ENCODE measurements around the gene TRIL.

TRIL gene

GRCh38 chr7:28905464-28905863, 52.7 kb downstream of the TRIL start:
- H3K9me3 ChIP-seq (ENCODE audit: control insufficient read depth, insufficient read depth, low read depth, low read length), result no peaks in the 10 kb centered on the region
- CTCF ChIA-PET, result interaction anchor here (0.6 to 4.8 kb wide), 4 partner anchors 16 to 196 kb away, joined by 3 to 29 read pairs (median 4); no protein-coding TSS in a partner anchor
- TF ChIP-seq ZNF146 (tag by site-specific recombination; IDR thresholded peaks at IDR 0.05) (no peak), ZNF654 (tag by site-specific recombination; IDR thresholded peaks at IDR 0.05; ENCODE audit: low read depth) (no peak), ZNF18 (tag by site-specific recombination; IDR thresholded peaks at IDR 0.05) (no peak)
- H3K36me3 ChIP-seq (ENCODE audit: control insufficient read depth in 2 of 2, insufficient read depth in 1 of 2, low read length in 2 of 2), result no peaks in the 10 kb centered on the region
- POLR2A ChIA-PET, result no interaction called here
- peaks cover 7% of the 10 kb centered on the region; the same call in 1 of the 2 replicates for H3K4me1 ChIP-seq (ENCODE audit: control insufficient read depth, insufficient read depth, low read length)
- no peak overlapping the region for H3K4me3 ChIP-seq (ENCODE audit: low read depth, low read length)
- 0 out of 2 replicates have a peak overlapping the region, but pooled peaks have one; percentile 21 for H3K27ac ChIP-seq (ENCODE audit: extremely low read depth, low read depth, low read length)

GRCh38 chr7:28904578-28905048, 53.5 kb downstream of the TRIL start:
- Histone ChIP-seq H3K4me1 (ENCODE audit: control insufficient read depth, insufficient read depth, low read length) (peaks cover 7% of the 10 kb centered on the region; the same call in 1 of the 2 replicates), H3K4me3 (ENCODE audit: low read depth, low read length) (no peak overlapping the region), H3K9me3 (ENCODE audit: control insufficient read depth, insufficient read depth, low read depth, low read length) (no peaks in the 10 kb centered on the region), H3K27ac (ENCODE audit: extremely low read depth, low read depth, low read length) (peak overlapping the region; percentile 39; the same call in 1 of the 2 replicates), H3K36me3 (ENCODE audit: control insufficient read depth in 2 of 2, insufficient read depth in 1 of 2, low read length in 2 of 2) (no peaks in the 10 kb centered on the region)
- ChIA-PET CTCF (interaction anchor here (0.7 to 4.8 kb wide), 3 partner anchors 17 to 23 kb away, joined by 4 to 29 read pairs (median 4); no protein-coding TSS in a partner anchor), POLR2A (no interaction called here)
- TF ChIP-seq MZF1 (tag by site-specific recombination; IDR thresholded peaks at IDR 0.05; ENCODE audit: borderline replicate concordance) (peak; percentile 48; the same call in 1 of the 2 replicates), ZNF112 (tag by site-specific recombination; IDR thresholded peaks at IDR 0.05) (no peak), ZNF24 (tag by site-specific recombination; IDR thresholded peaks at IDR 0.05) (no peak), ZNF624 (tag by site-specific recombination; IDR thresholded peaks at IDR 0.05) (no peak), ZBTB1 (tag by site-specific recombination; IDR thresholded peaks at IDR 0.05) (no peak), ZNF658 (tag by site-specific recombination; IDR thresholded peaks at IDR 0.05) (no peak), ZIC2 (tag by site-specific recombination; IDR thresholded peaks at IDR 0.05) (peak; percentile 66), ZNF701 (tag by site-specific recombination; IDR thresholded peaks at IDR 0.05) (no peak), ZSCAN16 (tag by site-specific recombination; IDR thresholded peaks at IDR 0.05) (no peak), ZNF335 (tag by site-specific recombination; conservative IDR thresholded peaks at IDR 0.05) (peak; percentile 37), ZSCAN18 (tag by site-specific recombination; IDR thresholded peaks at IDR 0.05) (no peak), ZNF558 (tag by site-specific recombination; IDR thresholded peaks at IDR 0.05) (no peak), GFI1B (tag by site-specific recombination; IDR thresholded peaks at IDR 0.05) (no peak), HOXD13 (CRISPR knock-in tag; IDR thresholded peaks at IDR 0.05; ENCODE audit: borderline replicate concordance) (no peak), ZNF585B (tag by site-specific recombination; IDR thresholded peaks at IDR 0.05) (no peak), ZFP37 (tag by site-specific recombination; IDR thresholded peaks at IDR 0.05) (no peak), ZNF354C (tag by site-specific recombination; IDR thresholded peaks at IDR 0.05; ENCODE audit: borderline replicate concordance, low read depth) (no peak), ZNF362 (tag by site-specific recombination; IDR thresholded peaks at IDR 0.05) (no peak), ZNF121 (tag by site-specific recombination; IDR thresholded peaks at IDR 0.05) (no peak), ZNF704 (tag by site-specific recombination; IDR thresholded peaks at IDR 0.05) (no peak), ZNF571 (tag by site-specific recombination; IDR thresholded peaks at IDR 0.05) (no peak), CTCF (tag by site-specific recombination; IDR thresholded peaks at IDR 0.05) (no peak), SALL2 (tag by site-specific recombination; IDR thresholded peaks at IDR 0.05; ENCODE audit: borderline replicate concordance) (no peak), ZNF426 (tag by site-specific recombination; IDR thresholded peaks at IDR 0.05) (no peak), ZNF366 (tag by site-specific recombination; conservative IDR thresholded peaks at IDR 0.05) (no peak), ZNF211 (tag by site-specific recombination; IDR thresholded peaks at IDR 0.05; ENCODE audit: low read depth) (no peak), KLF1 (tag by site-specific recombination; IDR thresholded peaks at IDR 0.05) (no peak)

Data from HEK293 (cell line).